ENCODE results near the gene CHST5.
"Not testable (repeated sequence)": the region's sequence is repeated elsewhere in the genome, so short reads cannot be mapped to it uniquely, and the experiment has no call there.

The CHST5 gene

DNA sequence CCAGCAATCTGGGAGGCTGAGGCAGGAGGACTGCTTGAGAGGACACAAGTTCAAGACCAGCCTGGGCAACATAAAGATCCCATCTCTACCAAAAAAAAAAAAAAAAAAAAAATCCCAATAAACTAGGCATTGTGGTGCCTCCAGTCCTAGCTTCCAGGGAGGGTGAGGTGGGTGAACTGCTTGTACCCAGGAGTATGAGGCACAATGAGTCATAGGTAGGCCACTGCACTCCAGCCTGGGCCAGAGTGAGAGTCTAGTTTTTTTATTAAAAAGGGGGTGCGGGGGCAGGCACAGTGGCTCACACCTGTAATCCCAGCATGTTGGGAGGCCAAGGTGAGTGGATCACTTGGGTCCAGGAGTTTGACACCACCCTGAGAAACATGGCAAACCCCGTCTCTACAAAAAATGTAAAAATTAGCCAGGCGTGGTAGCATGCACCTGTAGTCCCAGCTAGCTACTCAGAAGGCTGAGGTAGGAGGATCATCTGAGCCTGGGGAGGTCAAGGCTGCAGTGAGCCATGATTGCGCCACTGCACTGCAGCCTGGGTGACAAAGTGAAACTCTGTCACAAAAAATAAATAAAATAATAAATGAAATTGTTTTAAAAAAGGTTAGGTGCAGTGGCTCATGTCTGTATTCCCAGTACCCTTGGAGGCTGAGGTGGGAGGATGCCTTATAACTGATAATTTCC lies 32.8 kb downstream of the CHST5 start:
- DNase-seq, result no peak

DNA sequence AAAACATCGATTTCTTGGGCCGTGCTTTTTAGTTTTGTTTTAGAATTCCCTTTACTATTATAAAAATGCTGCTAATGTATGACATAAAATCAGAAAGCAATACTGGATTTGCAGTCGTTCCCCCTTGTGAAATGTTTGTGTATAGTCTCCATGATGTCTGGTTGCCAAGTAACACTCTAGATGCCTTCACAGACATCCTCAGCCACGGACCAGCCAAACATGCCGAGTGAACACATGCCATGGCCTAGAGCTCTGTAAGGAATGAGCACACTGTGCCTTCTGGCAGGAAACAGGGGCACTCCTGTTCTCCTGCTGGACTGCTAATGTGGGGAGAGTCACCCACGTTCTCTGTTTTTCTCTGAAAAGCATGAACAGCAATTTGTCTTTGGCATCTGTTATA lies 34.1 kb downstream of the CHST5 start:
- DNase-seq, result not testable (repeated sequence)

GRCh38 chr16:75501359-75501758 lies 34.5 kb downstream of the CHST5 start:
- no peak for DNase-seq

GRCh38 chr16:75498605-75499322 lies 37.1 kb downstream of the CHST5 start:
- peak; percentile 11 for DNase-seq

DNA sequence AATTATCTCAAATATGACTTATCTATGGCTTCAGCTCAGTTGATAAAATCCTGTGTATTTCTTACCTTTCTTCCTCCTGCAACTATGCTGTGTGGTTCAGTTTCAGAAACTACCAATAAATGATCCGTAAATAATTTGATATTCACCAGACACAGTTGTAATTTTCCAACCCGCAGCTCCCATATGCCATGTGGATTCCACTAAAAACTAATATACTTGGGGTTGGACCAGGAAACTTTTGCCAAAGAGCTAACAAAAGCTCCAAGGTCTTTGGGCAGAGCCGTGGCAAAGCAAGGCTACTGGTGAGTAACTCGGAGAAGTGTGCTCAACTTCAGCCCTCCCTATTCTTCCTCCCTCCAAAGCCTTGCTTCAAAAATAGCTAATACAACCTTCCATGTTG lies 38.4 kb downstream of the CHST5 start:
- no peak for DNase-seq

DNA sequence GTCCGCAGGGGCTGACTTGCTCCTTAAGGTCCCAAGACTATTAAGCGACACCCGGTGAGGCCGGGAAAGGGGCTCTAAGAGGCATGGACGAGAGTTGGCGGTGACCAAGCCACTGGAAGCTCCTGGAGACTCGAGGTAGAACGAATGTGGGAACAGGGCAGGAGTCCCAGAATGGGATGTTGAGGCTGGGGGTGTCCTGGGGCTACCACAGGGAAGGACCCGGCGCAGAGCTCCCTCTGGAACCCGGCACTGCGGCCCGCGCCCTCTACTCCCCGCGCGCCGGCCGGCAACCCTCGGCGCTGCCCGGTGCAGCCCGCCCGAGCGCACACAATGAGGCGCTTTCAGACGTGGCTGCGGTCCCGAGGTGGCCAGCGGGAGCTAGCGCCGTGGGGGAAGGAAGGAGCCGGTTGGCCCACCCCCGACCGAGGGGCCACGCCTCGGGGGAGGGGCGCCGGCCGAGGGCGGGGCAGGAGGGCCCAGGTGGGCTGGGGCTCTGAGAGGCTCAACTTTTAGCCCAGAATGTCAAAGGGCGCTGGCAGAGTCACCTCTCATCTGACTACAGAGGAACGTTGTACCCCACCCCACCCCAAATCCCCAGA lies 40.7 kb downstream of the CHST5 start, which contains the start of gene CHST6:
Gene CHST6 (minus strand): TSS at position 366 of the 599 bp plus-strand sequence. CDS start 15,613 bp downstream, outside the sequence.
- DNase-seq, result peak; percentile 13

- no peak for DNase-seq
Observed at GRCh38 chr16:75494661-75495075, 41.2 kb downstream of the CHST5 start.

GRCh38 chr16:75494184-75494583 lies 41.7 kb downstream of the CHST5 start:
- DNase-seq, result no peak

GRCh38 chr16:75491876-75492275 lies 44.0 kb downstream of the CHST5 start:
- peak; percentile 57 for DNase-seq

DNA sequence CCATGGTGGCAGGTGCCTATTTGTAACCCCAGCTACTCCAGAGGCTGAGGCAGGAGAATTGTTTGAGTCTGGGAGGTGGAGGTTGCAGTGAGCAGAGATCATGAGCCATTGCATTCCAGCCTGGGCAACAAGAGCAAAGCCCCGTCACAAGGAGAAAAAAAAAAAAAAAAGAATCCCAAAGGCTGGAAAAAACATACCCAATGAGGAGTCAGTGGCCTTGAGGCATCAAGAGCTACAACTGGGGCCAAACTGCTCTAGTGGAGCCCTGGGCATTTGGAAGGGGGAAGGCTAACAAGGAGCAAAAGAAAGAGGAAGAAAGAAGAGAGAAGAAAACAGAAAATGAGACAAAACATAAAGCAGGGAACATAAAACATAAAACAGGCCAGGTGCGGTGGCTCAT lies 47.6 kb downstream of the CHST5 start:
- no peak for DNase-seq

DNA sequence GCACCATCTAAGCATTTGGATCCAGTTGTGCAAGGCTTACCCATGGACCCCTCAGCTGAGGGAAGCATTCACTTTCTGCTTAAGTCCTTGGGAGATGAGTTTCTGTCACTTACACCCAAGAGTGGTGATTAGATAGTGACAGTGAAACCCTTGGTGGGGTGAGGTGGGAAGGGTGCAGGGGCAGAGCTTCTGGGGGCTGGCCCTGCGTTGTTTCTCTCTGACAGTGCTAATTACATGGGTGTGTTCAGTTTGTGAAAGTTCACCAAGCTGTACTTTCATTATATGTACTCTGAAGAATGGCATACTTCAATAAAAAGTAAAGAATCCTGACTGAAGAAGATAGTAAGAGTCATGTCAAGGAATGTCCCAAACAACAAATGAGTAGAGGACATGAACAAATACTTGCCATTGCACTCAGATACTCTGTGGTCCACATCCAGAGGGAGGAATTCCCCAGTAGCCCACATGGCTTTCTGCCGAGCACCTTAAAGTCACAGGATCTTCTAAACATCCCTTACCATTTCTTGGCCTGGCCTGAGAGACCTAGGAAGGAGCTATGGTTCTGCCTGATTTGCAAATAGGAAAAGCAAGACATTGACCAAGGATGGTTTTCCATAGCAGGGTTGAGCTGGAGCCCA lies 49.1 kb downstream of the CHST5 start:
- DNase-seq, result no peak

DNA sequence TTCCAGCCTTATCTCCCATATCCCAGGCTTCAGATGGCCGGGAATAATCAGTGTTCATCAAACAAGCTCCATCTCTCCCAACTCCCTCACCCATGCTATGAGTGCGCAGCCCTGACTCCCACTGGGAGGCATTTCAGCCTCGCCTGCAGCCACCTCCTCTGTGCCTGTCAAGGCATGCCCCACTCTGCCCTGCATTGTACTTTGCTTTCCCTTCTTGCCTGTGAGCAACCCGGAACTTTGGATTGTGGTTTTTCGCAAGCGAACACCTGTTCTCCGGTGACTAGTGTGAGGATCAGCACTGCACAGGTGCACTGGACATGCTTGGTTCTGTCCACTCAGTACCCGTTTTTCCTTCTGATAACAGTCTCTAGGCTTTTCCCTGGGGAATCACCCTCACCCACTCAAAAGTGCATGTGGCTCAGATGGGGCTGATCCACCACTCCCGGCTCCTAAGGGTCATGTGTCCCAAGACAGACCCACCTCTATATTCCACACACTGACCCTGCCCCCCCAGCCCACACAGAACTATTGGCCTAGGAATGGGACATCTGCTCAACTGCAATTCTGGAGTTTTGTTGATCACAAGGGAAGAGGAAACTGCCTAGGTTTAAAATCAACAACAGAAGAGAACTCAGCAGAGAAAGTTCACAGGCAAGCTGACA lies 49.8 kb downstream of the CHST5 start:
- peak; percentile 88 for DNase-seq

DNA sequence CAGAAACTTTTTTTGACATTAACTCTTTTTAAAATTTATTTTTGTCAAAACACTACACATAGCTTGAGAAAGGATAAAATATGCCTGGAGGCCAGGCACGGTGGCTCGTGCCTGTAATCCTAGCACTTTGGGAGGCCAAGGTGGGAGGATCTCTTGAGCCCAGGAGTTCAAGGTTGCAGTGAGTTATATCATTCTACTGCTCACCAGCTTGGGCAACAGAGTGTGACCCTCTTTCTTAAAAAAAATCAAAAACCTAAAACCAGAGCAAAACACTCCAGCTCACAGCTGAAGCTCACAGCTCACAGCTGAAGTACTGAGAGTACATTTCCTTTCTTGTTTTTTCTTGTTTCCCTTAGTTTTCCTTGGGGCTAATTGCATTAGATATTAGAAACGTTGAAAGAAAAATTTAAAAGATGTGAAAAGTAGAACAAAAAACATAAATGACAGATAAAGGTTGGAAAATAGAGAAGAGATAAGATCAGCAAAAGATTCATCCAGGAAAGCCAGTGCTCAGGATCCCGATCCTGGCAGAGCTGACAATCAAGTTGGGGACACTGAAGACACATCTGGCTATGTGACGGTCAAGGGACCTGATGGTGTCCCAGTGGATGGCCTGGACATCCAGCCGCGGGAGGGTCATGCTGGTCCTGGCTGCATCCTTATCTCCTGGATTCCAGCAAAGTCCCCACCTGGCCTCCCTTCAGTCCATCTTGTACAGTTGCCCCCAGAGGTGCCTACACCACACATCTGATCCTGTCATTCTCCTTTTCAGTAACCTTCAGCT lies 50.5 kb downstream of the CHST5 start:
- DNase-seq, result no peak

DNA sequence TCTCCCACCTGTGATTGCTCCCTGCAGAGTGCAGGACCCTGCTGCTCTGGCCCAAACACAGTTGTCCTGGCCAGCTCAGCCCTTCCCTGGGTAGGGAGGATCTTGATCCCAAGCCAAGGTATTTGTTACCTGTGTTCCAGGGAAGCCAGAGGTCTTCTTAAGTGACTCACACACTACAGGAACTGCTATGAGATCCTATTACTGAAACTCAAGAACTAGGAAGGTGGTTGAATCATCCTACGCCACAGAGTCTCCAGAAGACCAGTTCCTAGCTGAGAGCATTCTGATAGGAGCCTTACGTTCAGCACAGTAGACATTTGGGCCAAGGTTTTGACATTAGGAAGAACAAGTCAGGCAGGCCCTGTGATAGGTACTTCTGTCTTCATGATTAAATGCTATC lies 52.7 kb downstream of the CHST5 start:
- DNase-seq, result no peak

- DNase-seq, result no peak
Observed at GRCh38 chr16:75482434-75483205, 53.3 kb downstream of the CHST5 start.

- no peak for DNase-seq
Observed at GRCh38 chr16:75481475-75481874, 54.4 kb downstream of the CHST5 start.

- no peak for DNase-seq
Observed at GRCh38 chr16:75479421-75479990, 56.4 kb downstream of the CHST5 start.

All from DMS153 (cell line).